ENCODE data around the gene CEP112.

DNA sequence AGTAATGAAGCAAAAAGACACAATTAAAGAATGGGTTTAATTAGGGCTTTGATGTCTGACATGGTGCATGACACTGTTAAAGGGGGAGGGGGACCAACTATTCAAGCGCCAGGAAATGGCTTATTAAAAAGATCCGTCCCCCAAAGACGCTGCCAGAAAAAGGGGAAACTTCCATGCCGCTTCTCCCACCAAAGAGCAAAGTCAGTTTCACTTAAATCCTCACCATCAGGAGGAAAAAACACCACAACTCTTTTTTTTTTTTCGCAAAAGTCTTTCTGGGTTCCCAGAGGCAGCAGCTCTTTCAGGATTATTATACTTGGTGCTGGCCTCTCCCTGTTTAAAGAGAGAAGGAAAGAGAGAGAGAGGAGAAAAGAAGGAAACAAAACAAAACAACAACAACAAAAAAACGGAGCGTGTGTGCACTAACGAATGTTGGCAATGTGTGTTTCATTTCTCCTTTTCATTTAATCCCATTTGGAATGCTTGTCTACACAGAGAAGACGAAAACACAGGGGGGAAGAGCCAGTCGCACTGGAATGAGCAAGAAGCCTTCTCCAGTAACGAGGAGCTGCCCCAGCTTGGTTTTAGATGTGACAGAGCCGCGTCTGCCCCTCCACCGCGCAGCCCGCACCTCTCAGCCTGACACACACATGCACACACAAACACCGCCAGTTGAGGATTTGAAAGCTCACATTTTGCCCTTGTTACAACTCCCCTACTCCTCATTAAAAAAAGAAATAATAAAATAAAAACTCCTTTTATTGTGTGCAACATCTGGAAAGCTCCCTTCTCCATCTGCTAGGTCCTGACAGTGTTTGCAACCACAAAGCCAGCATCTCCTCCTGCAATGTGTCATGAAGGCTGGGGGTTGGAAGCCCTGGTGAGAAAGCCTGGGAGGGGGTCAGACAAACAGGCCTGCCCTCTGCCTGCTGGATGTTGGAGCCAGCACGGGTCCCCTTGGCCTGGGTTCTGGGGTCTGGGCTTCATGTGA is 597.8 kb downstream of the CEP112 start:
- TF ChIP-seq POLR2AphosphoS5 (IDR thresholded peaks at IDR 0.05; ENCODE audit: borderline replicate concordance, low read depth, low read length) (no peak), EZH2 (IDR thresholded peaks at IDR 0.05) (no peak)

Measured in SK-N-MC (cell line).